Psoas muscle (tissue), 8 donors: ENCODE measurements around the gene CKAP2L. TPM values are rescaled to one million over a fixed set of nuclear protein-coding genes. Genes with fewer than 3 reads are reported as not detected.

Source experiments
- ATAC-seq, 4 donors: fragments of 200-7000 bp; cut with Tn5 transposase; one replicate each; pipeline ENCODE4 v1.9.1; 2020; ENCODE audit warnings: moderate library complexity in 3 of 4, mild to moderate bottlenecking in 2 of 4
- DNase-seq, 2 donors: peaks; one replicate each; pipeline ENCODE4 v3.0.0-alpha.2; 2020
- H3K27ac ChIP-seq: fragments of 200-600 bp; one replicate; pipeline ENCODE4 v1.8.0; 2022
- H3K27me3 ChIP-seq, 3 donors: fragments of 200-600 bp in 1 of 3; one replicate each; pipeline versions ENCODE4 v1.6.1 to v1.8.0; 2013 to 2022; ENCODE audit warnings: low read length in 2 of 3, mild to moderate bottlenecking in 2 of 3, moderate library complexity in 1 of 3; ENCODE audit not compliant: insufficient read depth in 3 of 3
- H3K36me3 ChIP-seq, 2 donors: fragments of 200-600 bp in 1 of 2; one replicate each; pipeline versions ENCODE4 v1.6.1 to v1.8.0; 2013 to 2022; ENCODE audit warnings: low read depth in 1 of 2, mild to moderate bottlenecking in 1 of 2, moderate library complexity in 1 of 2; ENCODE audit not compliant: insufficient read depth in 1 of 2
- H3K4me1 ChIP-seq: fragments of 200-600 bp; one replicate; pipeline ENCODE4 v1.8.0; 2022
- H3K4me3 ChIP-seq: fragments of 200-600 bp; one replicate; pipeline ENCODE4 v1.8.0; 2022; ENCODE audit warnings: mild to moderate bottlenecking
- H3K9me3 ChIP-seq: fragments of 200-600 bp; one replicate; pipeline ENCODE4 v1.8.0; 2022
- WGBS, 3 donors: extraction: QIAGEN DNeasy Blood & Tissue Kit; methylation state at CpG; one replicate each; pipeline versions ENCODE4 v1.1.6 to v1.1.7; 2013; 5-methylcytosine and 5-hydroxymethylcytosine counted together
- intact Hi-C, 2 donors: fragments of 100-400 bp; cut with DNase I; formaldehyde crosslinking; loops; one replicate each; pipeline versions ENCODE4 v1.11.0 to v1.14.2; 2022
- polyA plus RNA-seq, 3 donors: library from polyadenylated mRNA; stranded (reverse); fragments of 200-250 nt; gene quantifications; one replicate each; pipeline ENCODE4 v1.2.3, GENCODE V29; 2013
- total RNA-seq, 4 donors: library from RNA; stranded (reverse); fragmentation: NEBNext Ultra II Directional in 2 of 4; extraction: Animal tissue kit (Norgen Biotek cat#: 25700) in 2 of 4; gene quantifications; one replicate each; pipeline versions ENCODE4 v1.2.1 to v1.2.4, GENCODE V29; 2021 to 2023
- TF ChIP-seq, protein P1 (sequence below): fragments of 200-600 bp; IDR thresholded peaks from one replicate; pipeline ENCODE4 v1.8.0; 2022; ENCODE audit warnings: antibody characterized with exemption
- donor health status: healthy with polysubstance abuse.
- donor health status: DM: no; HTN: no; CAD: no; lungs with moderate emphysema.
- donor health status: Bipolar disorder and iron deficiency.
- donor health status: healthy.
- donor health status: DM: yes; HTN: yes; CAD: no.
- donor health status: DM: no; HTN: no; CAD: no.
- donor health status: DM: no; HTN: no; CAD: no.
- donor health status: DM: yes; HTN: yes; CAD: no.

CKAP2L gene
- total and polyA plus RNA-seq, 7 donors: 0.05 to 0.19 (median 0.09) TPM; not detected in 3

DNA sequence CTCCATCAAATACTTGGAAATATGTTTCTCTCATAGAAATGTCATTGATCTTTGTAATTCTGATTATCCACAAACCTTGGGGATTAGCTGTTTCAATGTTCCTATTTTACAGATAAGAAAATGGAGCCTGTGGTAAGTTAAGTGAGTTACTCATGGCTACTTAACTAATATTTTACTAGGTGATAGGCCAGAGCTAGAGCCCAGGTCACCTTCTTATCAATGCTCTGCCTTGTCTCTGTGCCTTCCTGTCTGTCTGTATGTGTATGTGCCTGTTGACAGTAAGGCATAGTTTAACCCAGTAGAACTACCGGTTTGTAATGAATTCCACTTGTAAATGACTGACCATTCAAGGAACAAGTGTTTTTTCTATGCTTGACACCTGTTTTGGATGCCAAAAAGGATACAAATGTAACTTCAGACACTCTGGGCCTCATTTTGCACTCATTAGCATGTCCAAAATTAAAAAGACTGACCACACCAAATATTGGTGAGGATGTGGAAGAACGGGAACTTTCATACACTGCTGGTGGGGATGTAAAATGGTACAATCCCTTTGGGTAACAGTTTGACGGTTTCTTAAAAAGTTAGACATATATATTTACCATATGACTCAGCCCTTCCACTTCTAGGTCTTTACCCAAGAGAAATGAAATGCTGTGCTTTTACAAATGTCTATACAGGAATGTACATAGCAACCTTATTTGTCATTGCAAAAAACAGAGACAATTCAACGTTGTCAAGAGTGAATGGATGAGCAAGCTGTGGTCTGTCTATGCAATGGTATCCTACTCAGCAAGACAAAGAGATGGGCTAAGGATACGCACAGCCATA lies 39.5 kb upstream of the CKAP2L start:
- intact Hi-C loops: no loop called here
- WGBS, 3 donors: 78 to 82% (median 80%) methylated on average over 5 of the region's 5 CpGs

DNA sequence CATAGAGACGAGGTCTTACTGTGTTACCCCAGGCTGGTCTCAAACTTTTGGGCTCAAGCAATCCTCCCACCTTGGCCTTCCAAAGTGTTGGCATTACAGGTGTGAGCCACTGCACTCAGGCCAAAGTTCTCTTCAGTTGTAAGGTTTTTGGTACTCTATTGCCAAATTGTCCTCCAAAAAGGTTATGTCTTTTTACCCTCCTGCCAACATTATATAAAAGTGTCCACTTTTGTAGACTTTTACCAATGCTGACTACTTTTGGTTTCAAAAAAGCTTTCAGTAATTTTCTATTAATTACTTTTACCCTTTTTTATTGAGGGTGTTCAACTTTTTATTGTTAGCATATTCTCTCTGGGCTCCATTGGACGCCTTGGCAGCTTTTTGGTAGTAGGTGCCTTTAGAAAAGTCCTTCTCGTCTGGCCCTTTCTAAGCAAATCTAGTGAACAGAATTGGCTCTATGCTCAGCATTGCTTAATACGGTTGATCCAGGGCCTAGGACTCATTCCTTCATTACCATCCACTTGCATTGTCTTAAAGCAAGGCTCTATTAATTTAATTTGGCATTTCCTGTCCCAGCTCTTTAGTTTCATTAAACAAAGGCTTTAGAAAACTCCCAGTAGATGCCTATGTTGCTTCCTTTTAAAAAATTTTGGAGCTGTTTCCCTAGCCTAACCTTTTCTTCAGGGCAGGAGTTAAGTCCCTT lies 36.6 kb upstream of the CKAP2L start:
- no peak for ATAC-seq
- no peaks in the 10 kb centered on the region for H3K27me3 ChIP-seq
- H3K4me3 ChIP-seq: no peak overlapping the region
- no peak for DNase-seq
- intact Hi-C loops: no loop called here
- TF ChIP-seq, protein P1, sequence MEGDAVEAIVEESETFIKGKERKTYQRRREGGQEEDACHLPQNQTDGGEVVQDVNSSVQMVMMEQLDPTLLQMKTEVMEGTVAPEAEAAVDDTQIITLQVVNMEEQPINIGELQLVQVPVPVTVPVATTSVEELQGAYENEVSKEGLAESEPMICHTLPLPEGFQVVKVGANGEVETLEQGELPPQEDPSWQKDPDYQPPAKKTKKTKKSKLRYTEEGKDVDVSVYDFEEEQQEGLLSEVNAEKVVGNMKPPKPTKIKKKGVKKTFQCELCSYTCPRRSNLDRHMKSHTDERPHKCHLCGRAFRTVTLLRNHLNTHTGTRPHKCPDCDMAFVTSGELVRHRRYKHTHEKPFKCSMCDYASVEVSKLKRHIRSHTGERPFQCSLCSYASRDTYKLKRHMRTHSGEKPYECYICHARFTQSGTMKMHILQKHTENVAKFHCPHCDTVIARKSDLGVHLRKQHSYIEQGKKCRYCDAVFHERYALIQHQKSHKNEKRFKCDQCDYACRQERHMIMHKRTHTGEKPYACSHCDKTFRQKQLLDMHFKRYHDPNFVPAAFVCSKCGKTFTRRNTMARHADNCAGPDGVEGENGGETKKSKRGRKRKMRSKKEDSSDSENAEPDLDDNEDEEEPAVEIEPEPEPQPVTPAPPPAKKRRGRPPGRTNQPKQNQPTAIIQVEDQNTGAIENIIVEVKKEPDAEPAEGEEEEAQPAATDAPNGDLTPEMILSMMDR: no peak
- no peak overlapping the region for H3K27ac ChIP-seq
- no peaks in the 10 kb centered on the region for H3K36me3 ChIP-seq
- no peaks in the 10 kb centered on the region for H3K4me1 ChIP-seq
- H3K9me3 ChIP-seq: no peaks in the 10 kb centered on the region
- 75 to 85% (median 83%) methylated on average over 4 of the region's 4 CpGs for WGBS, 3 donors

More for the DNA sequence above, 39.5 kb upstream of the CKAP2L start:
- peaks cover 8% of the 10 kb centered on the region for H3K9me3 ChIP-seq
- TF ChIP-seq, protein P1: no peak
- no peaks in the 10 kb centered on the region for H3K4me1 ChIP-seq
- no peak overlapping the region for H3K27ac ChIP-seq
- H3K27me3 ChIP-seq: no peaks in the 10 kb centered on the region
- H3K36me3 ChIP-seq: no peaks in the 10 kb centered on the region
- DNase-seq: no peak
- ATAC-seq: no peak
- no peak overlapping the region for H3K4me3 ChIP-seq

DNA sequence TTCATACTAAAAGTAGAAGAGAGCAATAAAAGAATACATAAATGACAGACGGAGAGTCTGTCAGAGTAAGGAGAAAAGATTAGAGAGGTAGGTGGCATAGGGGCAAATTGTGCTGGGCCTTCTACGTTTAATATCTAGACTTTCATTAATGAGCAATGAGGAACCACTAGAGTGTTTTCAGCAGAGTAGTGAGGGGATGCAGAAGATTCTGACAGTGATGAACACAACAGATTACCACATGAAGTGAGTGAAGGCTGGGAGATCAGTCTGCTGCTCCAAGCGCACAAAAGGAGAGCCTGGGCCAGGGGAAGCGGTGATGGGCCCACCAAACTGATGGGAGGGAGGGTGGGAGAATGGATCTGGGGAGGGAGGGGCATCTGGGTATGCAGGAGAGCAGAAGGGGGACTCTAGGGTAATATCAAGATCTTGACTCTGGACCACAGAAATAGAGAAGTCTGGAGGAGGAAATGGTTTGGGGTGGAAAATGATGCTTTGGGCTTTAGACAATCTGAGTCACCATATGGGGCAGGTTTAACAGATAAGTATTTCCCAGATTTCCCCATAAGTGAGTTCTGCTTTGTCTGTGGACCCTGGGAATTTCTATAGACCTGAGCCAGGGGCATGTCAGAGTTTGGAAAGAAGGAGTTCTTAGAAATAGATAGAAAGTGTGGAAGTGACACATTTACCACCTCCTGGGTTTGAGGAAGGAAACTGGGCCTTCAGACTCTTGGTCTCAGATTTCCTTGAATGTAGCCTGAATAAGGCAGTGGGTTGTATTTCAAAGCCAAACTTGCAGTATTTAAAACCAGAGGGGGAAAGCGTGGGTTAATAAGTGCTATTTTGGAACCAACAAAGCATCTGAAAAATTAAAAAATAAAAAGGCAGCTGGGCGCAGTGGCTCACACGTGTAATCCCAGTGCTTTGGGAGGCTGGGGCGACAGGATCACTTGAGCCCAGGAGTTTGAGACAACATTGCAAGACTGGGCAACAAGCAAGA lies 34.9 kb upstream of the CKAP2L start:
- no peaks in the 10 kb centered on the region for H3K27me3 ChIP-seq
- DNase-seq: no peak
- no peak overlapping the region for H3K4me3 ChIP-seq
- no peak for ATAC-seq
- H3K36me3 ChIP-seq: no peaks in the 10 kb centered on the region
- H3K9me3 ChIP-seq: no peaks in the 10 kb centered on the region
- 60 to 68% (median 64%) methylated on average over 8 of the region's 8 CpGs for WGBS, 3 donors
- no peak overlapping the region for H3K27ac ChIP-seq
- no peaks in the 10 kb centered on the region for H3K4me1 ChIP-seq
- TF ChIP-seq, protein P1: no peak
- intact Hi-C loops: no loop called here

DNA sequence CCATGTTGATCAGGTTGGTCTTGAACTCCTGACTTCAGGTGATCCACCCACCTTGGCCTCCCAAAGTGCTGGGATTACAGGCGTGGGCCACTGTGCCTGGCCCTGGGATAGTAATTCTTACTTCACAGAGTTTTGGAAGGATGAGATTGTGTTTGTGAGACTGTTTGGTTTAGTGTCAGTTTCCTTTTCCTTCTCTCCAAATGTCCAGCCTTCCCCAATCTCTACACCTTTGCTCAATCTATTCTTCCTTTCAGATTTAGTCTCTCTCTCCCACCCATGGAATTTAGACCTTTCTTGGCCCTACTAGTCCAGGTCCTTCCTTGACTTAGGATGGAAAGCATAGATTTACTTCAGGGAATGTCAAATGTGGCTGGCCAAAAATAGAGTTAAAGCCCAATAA lies 32.1 kb upstream of the CKAP2L start:
- Histone ChIP-seq H3K27me3 (no peaks in the 10 kb centered on the region), H3K4me1 (no peaks in the 10 kb centered on the region), H3K36me3 (no peaks in the 10 kb centered on the region), H3K4me3 (no peak overlapping the region), H3K9me3 (no peaks in the 10 kb centered on the region), H3K27ac (no peak overlapping the region)
- DNase-seq (no peak), ATAC-seq (no peak)
- 0% methylated on average over 1 of the region's 1 CpG for WGBS, 3 donors
- intact Hi-C loops: no loop called here
- TF ChIP-seq, protein P1: no peak
